Heart left ventricle (tissue), 16 donors: ENCODE data around the gene MAP3K4. TPM values are rescaled to one million over a fixed set of nuclear protein-coding genes. Genes with fewer than 3 reads are reported as not detected.

ENCODE experiments used
- ATAC-seq, 4 donors: fragments of 200-7000 bp; cut with Tn5 transposase; one replicate each; pipeline ENCODE4 v1.9.1; 2020 to 2022; ENCODE audit warnings: moderate library complexity in 4 of 4, mild to moderate bottlenecking in 3 of 4, moderate number of reproducible peaks in 1 of 4
- DNase-seq, 5 donors: peaks; one replicate each; pipeline ENCODE4 v3.0.0-alpha.2; 2020
- H3K27ac ChIP-seq, 12 donors: fragments of 200-600 bp; sonication (generic) in 4 of 12; one replicate each; pipeline versions ENCODE4 v1.5.0 to v1.8.0; 2016 to 2022; ENCODE audit warnings: mild to moderate bottlenecking in 2 of 12
- H3K27me3 ChIP-seq, 9 donors: fragments of 200-600 bp; sonication (generic) in 2 of 9; one replicate each; pipeline versions ENCODE4 v1.5.1 to v1.8.0; 2016 to 2022; ENCODE audit warnings: mild to moderate bottlenecking in 3 of 9
- H3K36me3 ChIP-seq, 9 donors: fragments of 200-600 bp; sonication (generic) in 2 of 9; one replicate each; pipeline versions ENCODE4 v1.5.0 to v1.8.0; 2018 to 2022; ENCODE audit warnings: mild to moderate bottlenecking in 2 of 9
- H3K4me1 ChIP-seq, 12 donors: fragments of 200-600 bp; sonication (generic) in 4 of 12; one replicate each; pipeline versions ENCODE4 v1.5.0 to v1.8.0; 2016 to 2022; ENCODE audit warnings: mild to moderate bottlenecking in 3 of 12
- H3K4me3 ChIP-seq, 12 donors: fragments of 200-600 bp; sonication (generic) in 4 of 12; one replicate each; pipeline versions ENCODE4 v1.5.0 to v1.8.0; 2017 to 2022; ENCODE audit warnings: mild to moderate bottlenecking in 9 of 12, moderate library complexity in 4 of 12
- H3K9me3 ChIP-seq, 12 donors: fragments of 200-600 bp; sonication (generic) in 4 of 12; one replicate each; pipeline versions ENCODE4 v1.5.0 to v1.8.0; 2016 to 2022; ENCODE audit warnings: mild to moderate bottlenecking in 1 of 12
- POLR2A ChIP-seq, 2 donors: fragments of 450-650 bp; IDR thresholded peaks; one replicate each; pipeline ENCODE4 v1.6.1; 2017; ENCODE audit warnings: antibody characterized with exemption in 2 of 2, mild to moderate bottlenecking in 2 of 2, moderate library complexity in 2 of 2
- WGBS, 4 donors: extraction: QIAGEN DNeasy Blood & Tissue Kit in 2 of 4; methylation state at CpG; one replicate each; pipeline versions ENCODE4 v1.1.5 to v1.1.7; 2013 to 2018; 5-methylcytosine and 5-hydroxymethylcytosine counted together
- intact Hi-C, 10 donors: fragments of 100-400 bp; cut with DNase I; formaldehyde crosslinking; loops; one replicate each; pipeline versions ENCODE4 v1.11.1 to v1.14.2; 2022
- polyA plus RNA-seq, 2 donors: library from polyadenylated mRNA; stranded (reverse); fragments of 200-250 nt; gene quantifications; one replicate each; pipeline ENCODE4 v1.2.3, GENCODE V29; 2013
- total RNA-seq, 9 donors: library from RNA; depleted of rRNA in 2 of 9; stranded (reverse); fragments of >200 nt in 2 of 9; fragmentation: NEBNext Ultra II Directional in 3 of 9; extraction: Animal tissue kit (Norgen Biotek cat#: 25700) in 3 of 9; gene quantifications; one replicate each; pipeline versions ENCODE4 v1.1.0 to v1.2.4, GENCODE V29; 2016 to 2023
- TF ChIP-seq, protein P1 (sequence below), 12 donors: fragments of 200-600 bp; sonication (generic) in 4 of 12; IDR thresholded peaks; one replicate each; pipeline versions ENCODE4 v1.5.0 to v1.8.0; 2018 to 2022; ENCODE audit warnings: antibody characterized with exemption in 12 of 12, mild to moderate bottlenecking in 5 of 12
- donor health status: ischemic (EF 13 %, LVEDD 7.1; RV severe dilation, severe dysfunction).
- donor health status: healthy with polysubstance abuse.
- donor health status: DM: no; HTN: yes; CAD: no.
- donor health status: DM: no; HTN: no; CAD: no.
- donor health status: ischemic (EF 25% LVEDD 6.9; RV normal size, moderate dysfunction).
- donor health status: ischemic (EF 25% LVEDD 5.7; RV mildly dilated, moderate dysfunction).
- donor health status: healthy.
- donor health status: DM: yes; HTN: yes; CAD: no.
- donor health status: ischemic (EF 35%, LVEDD 5.7; RV mildly dilated, moderate dysfunction).
- donor health status: nonischemic (EF 11% LVEDD 7.7; RV severe dilation, severe dysfunction).
- donor health status: DM: yes; HTN: yes; CAD: no.
- donor health status: PGD.
- donor health status: ischemic (EF 29% LVEDD 5.4; RV normal size, mild dysfunction).
- donor health status: nonischemic (EF 23%, LVEDD 6.1; RV moderate dilation, normal function).

The MAP3K4 gene
- total and polyA plus RNA-seq, 11 donors: 9.2 to 39.1 (median 28.4) TPM

DNA sequence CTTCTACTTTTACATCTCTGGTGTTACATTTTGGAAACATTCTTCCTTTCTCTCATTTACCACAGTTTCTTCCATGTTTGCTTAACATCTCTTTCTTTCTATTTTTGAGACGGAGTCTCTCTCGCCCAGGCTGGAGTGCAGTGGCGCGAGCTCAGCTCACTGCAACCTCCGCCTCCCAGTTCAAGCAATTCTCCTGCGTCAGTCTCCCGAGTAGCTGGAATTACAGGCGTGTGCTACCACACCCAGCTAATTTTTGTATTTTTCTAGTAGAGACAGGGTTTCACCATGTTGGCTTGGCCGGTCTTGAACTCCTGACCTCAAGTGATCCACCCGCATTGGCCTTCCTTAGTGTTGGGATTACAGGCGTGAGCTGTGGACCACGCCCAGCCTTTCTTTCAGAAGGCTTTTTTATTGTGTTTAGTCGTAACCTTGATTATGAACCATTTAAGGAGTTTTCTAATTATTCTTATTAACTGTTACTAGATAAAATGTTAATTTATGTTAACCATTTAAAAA is 27.8 kb downstream of the MAP3K4 start:
- Histone ChIP-seq H3K4me1 (peaks cover 0 to 31% (median 3%) of the 10 kb centered on the region in 12 donors), H3K36me3 (no peaks in the 10 kb centered on the region), H3K27me3 (no peaks in the 10 kb centered on the region), H3K4me3 (no peak overlapping the region), H3K27ac (no peak overlapping the region), H3K9me3 (no peaks in the 10 kb centered on the region)
- TF ChIP-seq POLR2A (IDR thresholded peaks at IDR 0.05): no peak
- TF ChIP-seq, protein P1, sequence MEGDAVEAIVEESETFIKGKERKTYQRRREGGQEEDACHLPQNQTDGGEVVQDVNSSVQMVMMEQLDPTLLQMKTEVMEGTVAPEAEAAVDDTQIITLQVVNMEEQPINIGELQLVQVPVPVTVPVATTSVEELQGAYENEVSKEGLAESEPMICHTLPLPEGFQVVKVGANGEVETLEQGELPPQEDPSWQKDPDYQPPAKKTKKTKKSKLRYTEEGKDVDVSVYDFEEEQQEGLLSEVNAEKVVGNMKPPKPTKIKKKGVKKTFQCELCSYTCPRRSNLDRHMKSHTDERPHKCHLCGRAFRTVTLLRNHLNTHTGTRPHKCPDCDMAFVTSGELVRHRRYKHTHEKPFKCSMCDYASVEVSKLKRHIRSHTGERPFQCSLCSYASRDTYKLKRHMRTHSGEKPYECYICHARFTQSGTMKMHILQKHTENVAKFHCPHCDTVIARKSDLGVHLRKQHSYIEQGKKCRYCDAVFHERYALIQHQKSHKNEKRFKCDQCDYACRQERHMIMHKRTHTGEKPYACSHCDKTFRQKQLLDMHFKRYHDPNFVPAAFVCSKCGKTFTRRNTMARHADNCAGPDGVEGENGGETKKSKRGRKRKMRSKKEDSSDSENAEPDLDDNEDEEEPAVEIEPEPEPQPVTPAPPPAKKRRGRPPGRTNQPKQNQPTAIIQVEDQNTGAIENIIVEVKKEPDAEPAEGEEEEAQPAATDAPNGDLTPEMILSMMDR (IDR thresholded peaks at IDR 0.05): no peak
- ATAC-seq: no peak
- WGBS, 4 donors: 89 to 95% (median 93%) methylated on average over 13 of the region's 13 CpGs
- no peak for DNase-seq
- intact Hi-C loops: no loop called here

DNA sequence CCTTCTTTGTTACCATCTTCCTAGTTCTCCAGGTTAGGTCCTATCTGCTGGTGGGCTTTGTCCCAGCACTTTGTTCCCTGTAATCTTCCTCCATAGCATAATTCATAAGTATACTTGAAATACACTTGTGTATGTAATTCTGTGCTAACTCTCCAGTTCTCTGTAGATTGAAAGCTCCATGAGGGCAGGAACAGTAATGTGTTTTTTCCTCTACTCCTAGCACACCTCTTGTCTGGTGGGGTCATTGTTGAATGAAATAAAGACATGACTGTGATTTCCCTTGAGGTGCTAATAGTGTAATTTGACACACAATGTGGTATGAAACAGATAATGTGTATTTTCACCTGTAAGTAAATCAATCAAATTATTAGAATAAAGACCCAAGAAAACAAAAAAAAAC is 30.0 kb downstream of the MAP3K4 start:
- Histone ChIP-seq H3K36me3 (no peaks in the 10 kb centered on the region), H3K9me3 (no peaks in the 10 kb centered on the region), H3K27ac (no peak overlapping the region), H3K4me3 (no peak overlapping the region), H3K4me1 (peaks cover 0 to 27% (median 3%) of the 10 kb centered on the region in 12 donors), H3K27me3 (no peaks in the 10 kb centered on the region)
- no peak for TF ChIP-seq POLR2A (IDR thresholded peaks at IDR 0.05)
- no peak for DNase-seq
- no peak for ATAC-seq
- intact Hi-C loops: no loop called here

DNA sequence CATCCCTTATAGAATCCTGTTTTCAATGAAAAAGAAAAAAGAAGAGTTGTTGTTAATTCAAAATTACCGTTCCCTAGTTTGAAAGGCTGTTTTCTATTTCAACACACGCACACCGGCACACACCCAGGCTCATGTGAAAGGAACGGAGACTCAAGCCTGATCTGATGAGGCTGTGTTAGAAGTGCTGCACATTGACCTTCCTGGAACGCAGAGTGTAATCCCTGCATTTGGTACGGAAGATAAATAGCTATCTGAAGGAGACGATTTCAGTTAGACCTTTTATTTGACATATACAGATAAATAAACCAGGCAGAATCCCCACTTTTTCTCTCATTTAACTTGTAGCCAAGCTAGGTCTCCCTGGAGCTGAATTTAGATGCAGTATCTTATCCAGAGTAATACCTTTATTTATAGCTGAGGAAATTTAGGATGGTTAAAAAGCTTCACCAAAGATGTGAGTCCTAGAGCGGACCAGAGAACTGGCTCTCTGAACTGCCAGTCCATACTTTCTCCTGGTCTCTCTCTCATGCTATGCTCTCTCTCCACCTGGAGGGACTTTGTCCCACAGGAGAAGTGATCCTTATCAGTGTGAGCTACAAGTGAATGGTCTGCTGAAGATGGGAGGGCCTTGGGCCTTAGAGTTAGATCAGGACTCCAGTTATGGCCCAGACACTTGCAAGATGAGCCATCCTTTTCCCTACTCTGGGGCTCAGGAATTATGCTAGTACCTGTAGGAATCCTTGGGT is 30.6 kb downstream of the MAP3K4 start:
- 54 to 68% (median 59%) methylated on average over 8 of the region's 8 CpGs for WGBS, 4 donors
- ATAC-seq: peak in 1 of 4 donors; percentile 55

DNA sequence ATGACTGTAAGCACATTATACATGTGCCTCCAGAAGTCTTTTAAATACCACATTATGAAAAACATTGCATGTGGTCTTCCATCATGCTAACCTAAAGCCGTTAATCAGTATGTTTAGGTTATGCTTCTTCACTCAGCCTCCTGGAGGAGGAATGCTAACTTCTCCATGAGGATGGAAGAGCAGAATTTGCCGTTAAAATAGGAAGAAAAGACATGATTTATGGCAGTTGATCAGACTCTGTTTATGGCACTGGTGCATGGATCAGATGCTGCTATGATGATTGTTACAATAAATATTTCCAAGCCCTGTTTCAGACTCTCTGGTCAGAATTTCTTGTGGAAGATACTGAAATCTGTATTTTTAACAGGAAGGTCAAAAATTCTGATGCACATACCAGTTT is 31.7 kb downstream of the MAP3K4 start:
- Histone ChIP-seq H3K36me3 (no peaks in the 10 kb centered on the region), H3K27me3 (no peaks in the 10 kb centered on the region), H3K9me3 (no peaks in the 10 kb centered on the region), H3K27ac (no peak overlapping the region), H3K4me3 (no peak overlapping the region), H3K4me1 (peaks cover 0 to 18% (median 0%) of the 10 kb centered on the region in 12 donors)
- 83 to 97% (median 90%) methylated on average over 2 of the region's 2 CpGs for WGBS, 4 donors
- DNase-seq: no peak
- intact Hi-C loops: no loop called here
- no peak for ATAC-seq
- no peak for TF ChIP-seq POLR2A (IDR thresholded peaks at IDR 0.05)
- TF ChIP-seq, protein P1 (IDR thresholded peaks at IDR 0.05): no peak

More for the DNA sequence above, 30.6 kb downstream of the MAP3K4 start:
- Histone ChIP-seq H3K4me1 (peaks cover 0 to 21% (median 3%) of the 10 kb centered on the region in 12 donors), H3K36me3 (no peaks in the 10 kb centered on the region), H3K4me3 (no peak overlapping the region), H3K9me3 (no peaks in the 10 kb centered on the region), H3K27me3 (no peaks in the 10 kb centered on the region), H3K27ac (no peak overlapping the region)
- DNase-seq: no peak
- TF ChIP-seq POLR2A (IDR thresholded peaks at IDR 0.05): no peak
- TF ChIP-seq, protein P1 (IDR thresholded peaks at IDR 0.05): no peak
- intact Hi-C loops: no loop called here
